ENCODE results near the gene RIMS3. TPM values are rescaled to one million over a fixed set of nuclear protein-coding genes. Genes with fewer than 3 reads are reported as not detected.

RIMS3 gene
- total RNA-seq, 1 experiment from 2014 or later: 2.9 TPM

GRCh38 chr1:40622936-40623629 is 42.4 kb downstream of the RIMS3 start:
- TF ChIP-seq CTCF (conservative IDR thresholded peaks at IDR 0.05; ENCODE audit: low read depth, low read length) (no peak), EZH2phosphoT487 (IDR thresholded peaks at IDR 0.05; ENCODE audit: borderline replicate concordance, low read length) (no peak), EZH2 (IDR thresholded peaks at IDR 0.05; ENCODE audit: low read length, unreplicated experiment) (no peak)
- Histone ChIP-seq H4K20me1 (ENCODE audit: low read length) (no peaks in the 10 kb centered on the region), H3K27me3 (ENCODE audit: low read length) (no peaks in the 10 kb centered on the region), H3K9me3 (ENCODE audit: low read length) (no peaks in the 10 kb centered on the region), H3K4me1 (ENCODE audit: insufficient read depth, low read length) (peaks cover 7% of the 10 kb centered on the region), H3K4me2 (ENCODE audit: low read length) (no peak overlapping the region), H3K36me3 (ENCODE audit: low read depth, low read length) (no peaks in the 10 kb centered on the region), H3K4me3 (ENCODE audit: low read length) (no peak overlapping the region), H3F3A (ENCODE audit: low read length, unreplicated experiment) (no peaks in the 10 kb centered on the region), H3K9ac (ENCODE audit: low read length) (no peak overlapping the region), H3K27ac (ENCODE audit: low read length) (no peak overlapping the region), H3K79me2 (ENCODE audit: low read length) (no peaks in the 10 kb centered on the region), H3K9me2 (replicated peaks; ENCODE audit: low read length) (no peaks in the 10 kb centered on the region), H2AFZ (ENCODE audit: low read length) (no peak overlapping the region)
- ChIA-PET POLR2A (ENCODE audit: unreplicated experiment) (no interaction called here), CTCF (no interaction called here)
- ATAC-seq (no peak), DNase-seq (no peak)
- intact Hi-C loops (cut with micrococcal nuclease): no loop called here
- BruUV-seq (replicated peaks): no TSS peak

- Histone ChIP-seq H3K4me3 (ENCODE audit: low read length) (no peak overlapping the region), H3K79me2 (ENCODE audit: low read length) (no peaks in the 10 kb centered on the region), H3K4me1 (ENCODE audit: insufficient read depth, low read length) (peaks cover 7% of the 10 kb centered on the region), H2AFZ (ENCODE audit: low read length) (no peak overlapping the region), H3K36me3 (ENCODE audit: low read depth, low read length) (no peaks in the 10 kb centered on the region), H3K9me3 (ENCODE audit: low read length) (no peaks in the 10 kb centered on the region), H3K9me2 (replicated peaks; ENCODE audit: low read length) (no peaks in the 10 kb centered on the region), H3K4me2 (ENCODE audit: low read length) (no peak overlapping the region), H3K27me3 (ENCODE audit: low read length) (no peaks in the 10 kb centered on the region), H4K20me1 (ENCODE audit: low read length) (no peaks in the 10 kb centered on the region), H3K9ac (ENCODE audit: low read length) (no peak overlapping the region), H3F3A (ENCODE audit: low read length, unreplicated experiment) (no peaks in the 10 kb centered on the region), H3K27ac (ENCODE audit: low read length) (no peak overlapping the region)
- no peak for DNase-seq
- no peak for ATAC-seq
- TF ChIP-seq EZH2phosphoT487 (IDR thresholded peaks at IDR 0.05; ENCODE audit: borderline replicate concordance, low read length) (no peak), EZH2 (IDR thresholded peaks at IDR 0.05; ENCODE audit: low read length, unreplicated experiment) (no peak), CTCF (conservative IDR thresholded peaks at IDR 0.05; ENCODE audit: low read depth, low read length) (no peak)
- POLR2A ChIA-PET (ENCODE audit: unreplicated experiment): no interaction called here
- CTCF ChIA-PET: no interaction called here
- BruUV-seq (replicated peaks): no TSS peak
- intact Hi-C loops (cut with micrococcal nuclease): no loop called here
Measured at GRCh38 chr1:40621821-40622450, 43.5 kb downstream of the RIMS3 start.

- H3K4me1 ChIP-seq (ENCODE audit: insufficient read depth, low read length): peaks cover 1% of the 10 kb centered on the region; the same call in 1 of the 2 replicates
- no peaks in the 10 kb centered on the region for H4K20me1 ChIP-seq (ENCODE audit: low read length)
- H3K4me3 ChIP-seq (ENCODE audit: low read length): no peak overlapping the region
- ChIA-PET POLR2A (ENCODE audit: unreplicated experiment) (no interaction called here), CTCF (no interaction called here)
- no peak overlapping the region for H3K9ac ChIP-seq (ENCODE audit: low read length)
- BruUV-seq (replicated peaks): no TSS peak
- ATAC-seq (no peak), DNase-seq (no peak)
- TF ChIP-seq EZH2phosphoT487 (IDR thresholded peaks at IDR 0.05; ENCODE audit: borderline replicate concordance, low read length) (no peak), EZH2 (IDR thresholded peaks at IDR 0.05; ENCODE audit: low read length, unreplicated experiment) (no peak), CTCF (conservative IDR thresholded peaks at IDR 0.05; ENCODE audit: low read depth, low read length) (no peak)
- intact Hi-C loops (cut with micrococcal nuclease): no loop called here
- H3K9me2 ChIP-seq (replicated peaks; ENCODE audit: low read length): no peaks in the 10 kb centered on the region
- no peaks in the 10 kb centered on the region for H3K79me2 ChIP-seq (ENCODE audit: low read length)
- no peak overlapping the region for H2AFZ ChIP-seq (ENCODE audit: low read length)
- H3K4me2 ChIP-seq (ENCODE audit: low read length): no peak overlapping the region
- no peak overlapping the region for H3K27ac ChIP-seq (ENCODE audit: low read length)
- no peaks in the 10 kb centered on the region for H3K36me3 ChIP-seq (ENCODE audit: low read depth, low read length)
- H3K27me3 ChIP-seq (ENCODE audit: low read length): no peaks in the 10 kb centered on the region
- H3F3A ChIP-seq (ENCODE audit: low read length, unreplicated experiment): no peaks in the 10 kb centered on the region
- H3K9me3 ChIP-seq (ENCODE audit: low read length): peaks cover 4% of the 10 kb centered on the region; the same call in 1 of the 2 replicates
Measured at GRCh38 chr1:40620586-40621210, 44.8 kb downstream of the RIMS3 start.
